Hepatocyte (in vitro differentiated cells): ENCODE measurements around the gene AXIN2. TPM values are rescaled to one million over a fixed set of nuclear protein-coding genes. Genes with fewer than 3 reads are reported as not detected.

Experiments used
- DNase-seq: peaks from one replicate; pipeline ENCODE4 v3.0.0-alpha.2; 2016; ENCODE audit warnings: low spot score
- H2AFZ ChIP-seq: fragments of 200-600 bp; sonication (generic); 2 replicates; pipeline ENCODE4 v1.6.0; 2016; ENCODE audit warnings: antibody characterized with exemption, mild to moderate bottlenecking
- H3K27ac ChIP-seq: fragments of 200-600 bp; sonication (generic); 2 replicates; pipeline ENCODE4 v1.5.1; 2016; ENCODE audit warnings: mild to moderate bottlenecking
- H3K27me3 ChIP-seq: fragments of 200-600 bp; sonication (generic); 2 replicates; pipeline ENCODE4 v1.6.1; 2016
- H3K36me3 ChIP-seq: fragments of 200-600 bp; sonication (generic); replicated peaks from 2 replicates; pipeline ENCODE4 v1.5.1; 2016; ENCODE audit warnings: low read depth; ENCODE audit not compliant: insufficient read depth
- H3K4me1 ChIP-seq: fragments of 200-600 bp; sonication (generic); 2 replicates; pipeline ENCODE4 v1.5.1; 2016; ENCODE audit warnings: mild to moderate bottlenecking, moderate library complexity; ENCODE audit not compliant: insufficient read depth
- H3K4me2 ChIP-seq: fragments of 200-600 bp; sonication (generic); 2 replicates; pipeline ENCODE4 v1.6.0; 2016
- H3K4me3 ChIP-seq: fragments of 200-600 bp; sonication (generic); 2 replicates; pipeline ENCODE4 v1.5.1; 2016; ENCODE audit warnings: mild to moderate bottlenecking
- H3K79me2 ChIP-seq: fragments of 200-600 bp; sonication (generic); 2 replicates; pipeline ENCODE4 v1.6.0; 2017; ENCODE audit warnings: mild to moderate bottlenecking
- H3K9me2 ChIP-seq: fragments of 200-600 bp; sonication (generic); replicated peaks from 2 replicates; pipeline ENCODE4 v1.6.0; 2017; ENCODE audit warnings: mild to moderate bottlenecking; ENCODE audit not compliant: insufficient read depth
- H3K9me3 ChIP-seq: fragments of 200-600 bp; sonication (generic); 2 replicates; pipeline ENCODE4 v1.5.1; 2016; ENCODE audit warnings: low read depth, mild to moderate bottlenecking
- H4K20me1 ChIP-seq: fragments of 200-600 bp; sonication (generic); 2 replicates; pipeline ENCODE4 v1.6.0; 2016; ENCODE audit warnings: mild to moderate bottlenecking; ENCODE audit not compliant: insufficient read depth, poor library complexity, severe bottlenecking
- CTCF ChIP-seq: fragments of 200-600 bp; sonication (generic); IDR thresholded peaks from 2 replicates; pipeline ENCODE4 v1.5.1; 2016; ENCODE audit warnings: antibody characterized with exemption, mild to moderate bottlenecking; ENCODE audit not compliant: poor library complexity
- EZH2 ChIP-seq: fragments of 200-600 bp; sonication (generic); IDR thresholded peaks from 2 replicates; pipeline ENCODE4 v1.6.1; 2016; ENCODE audit warnings: antibody characterized with exemption, mild to moderate bottlenecking, borderline replicate concordance
- EZH2phosphoT487 ChIP-seq: fragments of 200-600 bp; sonication (generic); IDR thresholded peaks from one replicate; pipeline ENCODE4 v1.6.1; 2018; ENCODE audit warnings: antibody characterized with exemption, mild to moderate bottlenecking, low read depth, moderate library complexity; ENCODE audit not compliant: unreplicated experiment, severe bottlenecking
- WGBS: methylation state at CpG from one replicate; pipeline ENCODE4 v1.1.6; 2016; ENCODE audit warnings: low lambda C conversion rate; ENCODE audit errors: missing lambda C conversion rate; 5-methylcytosine and 5-hydroxymethylcytosine counted together
- polyA plus RNA-seq: library from polyadenylated mRNA; unstranded; fragments of >200 nt; fragmentation: Nextera tagmentation; extraction: Ambion mirVana; gene quantifications from 2 replicates; pipeline ENCODE4 v1.2.1, GENCODE V29; 2016
- total RNA-seq: library from RNA; depleted of rRNA; stranded (reverse); fragments of >200 nt; gene quantifications from 2 replicates; pipeline ENCODE4 v1.2.3, GENCODE V29; 2014

AXIN2 gene
- total and polyA plus RNA-seq, 2 experiments from 2014 or later: 15.4 to 22.3 TPM

- peaks cover 9% of the 10 kb centered on the region for H4K20me1 ChIP-seq
- no peak overlapping the region for H3K4me3 ChIP-seq
- H2AFZ ChIP-seq: no peak overlapping the region
- no peak overlapping the region for H3K27ac ChIP-seq
- no peaks in the 10 kb centered on the region for H3K36me3 ChIP-seq
- H3K9me2 ChIP-seq: no peaks in the 10 kb centered on the region
- no peaks in the 10 kb centered on the region for H3K9me3 ChIP-seq
- H3K27me3 ChIP-seq: no peaks in the 10 kb centered on the region
- H3K79me2 ChIP-seq: peaks cover 47% of the 10 kb centered on the region
- TF ChIP-seq EZH2phosphoT487 (no peak), CTCF (no peak), EZH2 (no peak)
- WGBS: 97% methylated on average over 35 of the region's 35 CpGs
- DNase-seq: no peak
- H3K4me2 ChIP-seq: no peak overlapping the region
- peaks cover 19% of the 10 kb centered on the region for H3K4me1 ChIP-seq
Measured at GRCh38 chr17:65537343-65537844, 24.1 kb downstream of the AXIN2 start.

GRCh38 chr17:65536573-65537342, 24.7 kb downstream of the AXIN2 start:
- 96% methylated on average over 35 of the region's 35 CpGs for WGBS
- TF ChIP-seq EZH2: no peak
- TF ChIP-seq CTCF: no peak
- TF ChIP-seq EZH2phosphoT487: no peak
- Histone ChIP-seq H3K9me3 (no peaks in the 10 kb centered on the region), H2AFZ (no peak overlapping the region), H3K27ac (no peak overlapping the region), H4K20me1 (peaks cover 3% of the 10 kb centered on the region), H3K27me3 (no peaks in the 10 kb centered on the region), H3K9me2 (no peaks in the 10 kb centered on the region), H3K79me2 (peaks cover 41% of the 10 kb centered on the region), H3K36me3 (no peaks in the 10 kb centered on the region), H3K4me2 (no peak overlapping the region), H3K4me1 (peaks cover 25% of the 10 kb centered on the region), H3K4me3 (no peak overlapping the region)
- DNase-seq: no peak

- no peak for TF ChIP-seq EZH2
- no peak for TF ChIP-seq EZH2phosphoT487
- TF ChIP-seq CTCF: no peak
- Histone ChIP-seq H3K9me2 (no peaks in the 10 kb centered on the region), H3K4me1 (peaks cover 33% of the 10 kb centered on the region), H3K79me2 (peaks cover 33% of the 10 kb centered on the region), H3K4me3 (no peak overlapping the region), H4K20me1 (no peaks in the 10 kb centered on the region), H3K27me3 (no peaks in the 10 kb centered on the region), H3K9me3 (no peaks in the 10 kb centered on the region), H2AFZ (no peak overlapping the region), H3K36me3 (no peaks in the 10 kb centered on the region), H3K27ac (no peak overlapping the region), H3K4me2 (no peak overlapping the region)
- 96% methylated on average over 17 of the region's 17 CpGs for WGBS
- no peak for DNase-seq
Measured at GRCh38 chr17:65535777-65536572, 25.5 kb downstream of the AXIN2 start.
